ENCODE measurements around the gene AIPL1.

- TF ChIP-seq CTCF (IDR thresholded peaks at IDR 0.05; ENCODE audit: extremely low read depth in 1 of 2, insufficient read depth in 1 of 2, low read depth in 1 of 2, low read length in 2 of 2) (no peak), EZH2 (IDR thresholded peaks at IDR 0.05; ENCODE audit: borderline replicate concordance, low read depth, low read length, severe bottlenecking) (no peak)
These were observed 32.6 kb upstream of the AIPL1 start for GRCh38 chr17:6467567-6467966.

Measured in endothelial cell of umbilical vein (primary cell).